ENCODE results near the gene HNRNPA1L2.
"Not testable (repeated sequence)": the region's sequence is repeated elsewhere in the genome, so short reads cannot be mapped to it uniquely, and the experiment has no call there.

HNRNPA1L2 gene

GRCh38 chr13:52642131-52642530 lies at the start of gene HNRNPA1L2:
Gene HNRNPA1L2 (plus strand): TSS chr13:52642431. CDS start chr13:52642493, 62 bp downstream.
- no peak for DNase-seq (ENCODE audit: low read depth)
- TF ChIP-seq CTCF (conservative IDR thresholded peaks at IDR 0.05; ENCODE audit: low read length) = no peak
- H3K4me3 ChIP-seq (ENCODE audit: low read length) = no peak within 1 kb of the TSS

- not testable (repeated sequence) for H3K4me3 ChIP-seq (ENCODE audit: low read length); DNase-seq (ENCODE audit: low read depth)
These were observed 49.1 kb upstream of the HNRNPA1L2 start for GRCh38 chr13:52593175-52593574.

GRCh38 chr13:52593812-52594211 lies 48.4 kb upstream of the HNRNPA1L2 start:
- DNase-seq (ENCODE audit: low read depth); H3K4me3 ChIP-seq (ENCODE audit: low read length): not testable (repeated sequence)

- not testable (repeated sequence) for H3K4me3 ChIP-seq (ENCODE audit: low read length); DNase-seq (ENCODE audit: low read depth)
These were observed 47.9 kb upstream of the HNRNPA1L2 start for GRCh38 chr13:52594295-52594694.

GRCh38 chr13:52597676-52598075 lies 44.6 kb upstream of the HNRNPA1L2 start:
- no peak for DNase-seq (ENCODE audit: low read depth)
- TF ChIP-seq CTCF (conservative IDR thresholded peaks at IDR 0.05; ENCODE audit: low read length) = no peak
- no peak overlapping the region for H3K4me3 ChIP-seq (ENCODE audit: low read length)

GRCh38 chr13:52599037-52599847 lies 43.0 kb upstream of the HNRNPA1L2 start:
- DNase-seq (ENCODE audit: low read depth) = peak; percentile 18

GRCh38 chr13:52599848-52600603 lies 42.2 kb upstream of the HNRNPA1L2 start:
- peak; percentile 6 for DNase-seq (ENCODE audit: low read depth)
- no peak for TF ChIP-seq CTCF (conservative IDR thresholded peaks at IDR 0.05; ENCODE audit: low read length)
- H3K4me3 ChIP-seq (ENCODE audit: low read length) = peak overlapping the region; percentile 37

More at GRCh38 chr13:52599037-52599847, 43.0 kb upstream of the HNRNPA1L2 start:
- peak overlapping the region; percentile 37 for H3K4me3 ChIP-seq (ENCODE audit: low read length)
- TF ChIP-seq CTCF (conservative IDR thresholded peaks at IDR 0.05; ENCODE audit: low read length) = no peak

- DNase-seq (ENCODE audit: low read depth) = no peak
These were observed 41.6 kb upstream of the HNRNPA1L2 start for GRCh38 chr13:52600666-52601065.

GRCh38 chr13:52603316-52603715 lies 38.9 kb upstream of the HNRNPA1L2 start:
- H3K4me3 ChIP-seq (ENCODE audit: low read length) = not testable (repeated sequence)

More at GRCh38 chr13:52600666-52601065, 41.6 kb upstream of the HNRNPA1L2 start:
- TF ChIP-seq CTCF (conservative IDR thresholded peaks at IDR 0.05; ENCODE audit: low read length) = no peak
- no peak overlapping the region for H3K4me3 ChIP-seq (ENCODE audit: low read length)

GRCh38 chr13:52606126-52606525 lies 36.1 kb upstream of the HNRNPA1L2 start:
- DNase-seq (ENCODE audit: low read depth); H3K4me3 ChIP-seq (ENCODE audit: low read length): not testable (repeated sequence)

More at GRCh38 chr13:52603316-52603715, 38.9 kb upstream of the HNRNPA1L2 start:
- not testable (repeated sequence) for DNase-seq (ENCODE audit: low read depth)

GRCh38 chr13:52606795-52607194 lies 35.4 kb upstream of the HNRNPA1L2 start:
- H3K4me3 ChIP-seq (ENCODE audit: low read length); DNase-seq (ENCODE audit: low read depth): not testable (repeated sequence)

- not testable (repeated sequence) for DNase-seq (ENCODE audit: low read depth); H3K4me3 ChIP-seq (ENCODE audit: low read length)
These were observed 34.0 kb upstream of the HNRNPA1L2 start for GRCh38 chr13:52608184-52608583.

Measured in AG10803 (cell line).